K562 (cell line): ENCODE measurements around the gene HMGXB3. TPM values are rescaled to one million over a fixed set of nuclear protein-coding genes. Genes with fewer than 3 reads are reported as not detected.

ENCODE experiments used
- ARID2 ChIP-seq: fragments of 450-650 bp; IDR thresholded peaks from 2 replicates; pipeline ENCODE4 v1.6.1; 2017; ENCODE audit warnings: antibody characterized with exemption, mild to moderate bottlenecking
- CC2D1A ChIP-seq: fragments of 450-650 bp; IDR thresholded peaks from 2 replicates; pipeline ENCODE4 v1.6.1; 2017; ENCODE audit warnings: mild to moderate bottlenecking
- EP400 ChIP-seq: fragments of 450-650 bp; IDR thresholded peaks from 2 replicates; pipeline ENCODE4 v1.6.1; 2017; ENCODE audit warnings: antibody characterized with exemption, mild to moderate bottlenecking, moderate library complexity
- JUND ChIP-seq, 2 experiments: IDR thresholded peaks; 2 replicates in 1 of 2; 3 replicates in 1 of 2; pipeline ENCODE4 v1.6.1; 2011; ENCODE audit warnings: borderline replicate concordance in 2 of 2, low read depth in 2 of 2, low read length in 2 of 2, improper control_type of control experiment in 1 of 2, missing biosample characterization in 1 of 2, missing genetic modification characterization in 1 of 2, missing genetic modification reagents in 1 of 2
- MCM2 ChIP-seq: fragments of 450-650 bp; IDR thresholded peaks from 2 replicates; pipeline ENCODE4 v1.6.1; 2017; ENCODE audit warnings: low read depth, mild to moderate bottlenecking
- MIER1 ChIP-seq: fragments of 450-650 bp; IDR thresholded peaks from 2 replicates; pipeline ENCODE4 v1.6.1; 2016; ENCODE audit warnings: antibody characterized with exemption, mild to moderate bottlenecking, low read depth
- NR4A1 ChIP-seq, 2 experiments: fragments of 250-450 bp in 1 of 2; fragments of 450-650 bp in 1 of 2; sonication (Bioruptor Pico) in 1 of 2; IDR thresholded peaks; 2 replicates each; pipeline versions ENCODE4 v1.4.0 to v1.6.1; 2016 to 2020; ENCODE audit warnings: mild to moderate bottlenecking in 2 of 2, missing compliant biosample characterization in 1 of 2, missing genetic modification characterization in 1 of 2, moderate library complexity in 1 of 2
- POLR3A ChIP-seq: IDR thresholded peaks from 2 replicates; pipeline ENCODE4 v1.6.1; 2011; ENCODE audit warnings: borderline replicate concordance, mild to moderate bottlenecking, moderate library complexity; ENCODE audit not compliant: insufficient read length, insufficient read depth; ENCODE audit errors: extremely low read depth
- RB1 ChIP-seq: fragments of 450-650 bp; IDR thresholded peaks from 2 replicates; pipeline ENCODE4 v1.6.1; 2017; ENCODE audit warnings: low read depth, mild to moderate bottlenecking
- SAFB2 ChIP-seq: fragments of 200-400 bp; formaldehyde crosslinking; IDR thresholded peaks from 2 replicates; pipeline ENCODE4 v1.6.1; 2018; ENCODE audit warnings: borderline replicate concordance, low read length, low read depth, moderate library complexity; ENCODE audit not compliant: severe bottlenecking
- STAG1 ChIP-seq: sonication (generic); formaldehyde crosslinking; IDR thresholded peaks from 2 replicates; pipeline ENCODE4 v1.5.0; 2020; ENCODE audit warnings: missing genetic modification reagents, borderline replicate concordance
- STAT5A ChIP-seq: IDR thresholded peaks from 2 replicates; pipeline ENCODE4 v1.6.1; 2012; ENCODE audit warnings: low read length, inconsistent platforms, borderline replicate concordance
- TSC22D4 ChIP-seq: fragments of 450-650 bp; IDR thresholded peaks from 2 replicates; pipeline ENCODE4 v1.6.1; 2016; ENCODE audit warnings: missing genetic modification characterization, missing biosample characterization, control low read depth
- ZNF121 ChIP-seq: sonication (generic); formaldehyde crosslinking; conservative IDR thresholded peaks from 2 replicates; pipeline ENCODE4 v1.8.0; 2022; ENCODE audit warnings: missing genetic modification reagents
- ZNF24 ChIP-seq: fragments of 450-650 bp; IDR thresholded peaks from 2 replicates; pipeline ENCODE4 v1.6.1; 2016
- polyA plus RNA-seq, 8 experiments: library from polyadenylated mRNA; depleted of rRNA in 4 of 8; stranded (reverse) in 5 of 8; unstranded in 3 of 8; fragments of >200 nt; fragmentation: Nextera tagmentation in 2 of 8; fragmentation: Illumina TruSeq in 1 of 8; extraction: Ambion mirVana in 2 of 8; extraction: Trizol in 1 of 8; gene quantifications; 2 replicates each; pipeline versions ENCODE4 v1.2.1 to v1.2.3, GENCODE V29; 2011 to 2014; ENCODE audit warnings: inconsistent platforms in 1 of 8, missing spikeins in 1 of 8
- total RNA-seq, 7 experiments: library from RNA; depleted of rRNA in 6 of 7; stranded (reverse); fragments of >200 nt in 6 of 7; fragmentation: Illumina TruSeq in 2 of 7; extraction: Trizol in 2 of 7; gene quantifications; 2 replicates each; pipeline versions ENCODE4 v1.2.1 to v1.2.3, GENCODE V29; 2011 to 2021; ENCODE audit warnings: low replicate concordance in 1 of 7
- TF ChIP-seq, protein P1 (sequence below): sonication (generic); formaldehyde crosslinking; IDR thresholded peaks from 2 replicates; pipeline ENCODE4 v1.8.0; 2023; ENCODE audit warnings: mild to moderate bottlenecking, missing genetic modification reagents
- TF ChIP-seq, protein P2 (sequence below): sonication (generic); formaldehyde crosslinking; IDR thresholded peaks from 2 replicates; pipeline ENCODE4 v1.8.1; 2023; ENCODE audit warnings: mild to moderate bottlenecking, missing genetic modification reagents
- TF ChIP-seq, protein P3 (sequence below): fragments of 450-650 bp; IDR thresholded peaks from 2 replicates; pipeline ENCODE4 v1.6.1; 2016; ENCODE audit warnings: borderline replicate concordance

HMGXB3 gene
- total and polyA plus RNA-seq, 9 of the 15 experiments (the other 6 are each of a cell fraction or from before 2014, with no cell fraction given) = 1.8 to 44.1 (median 32.2) TPM

DNA sequence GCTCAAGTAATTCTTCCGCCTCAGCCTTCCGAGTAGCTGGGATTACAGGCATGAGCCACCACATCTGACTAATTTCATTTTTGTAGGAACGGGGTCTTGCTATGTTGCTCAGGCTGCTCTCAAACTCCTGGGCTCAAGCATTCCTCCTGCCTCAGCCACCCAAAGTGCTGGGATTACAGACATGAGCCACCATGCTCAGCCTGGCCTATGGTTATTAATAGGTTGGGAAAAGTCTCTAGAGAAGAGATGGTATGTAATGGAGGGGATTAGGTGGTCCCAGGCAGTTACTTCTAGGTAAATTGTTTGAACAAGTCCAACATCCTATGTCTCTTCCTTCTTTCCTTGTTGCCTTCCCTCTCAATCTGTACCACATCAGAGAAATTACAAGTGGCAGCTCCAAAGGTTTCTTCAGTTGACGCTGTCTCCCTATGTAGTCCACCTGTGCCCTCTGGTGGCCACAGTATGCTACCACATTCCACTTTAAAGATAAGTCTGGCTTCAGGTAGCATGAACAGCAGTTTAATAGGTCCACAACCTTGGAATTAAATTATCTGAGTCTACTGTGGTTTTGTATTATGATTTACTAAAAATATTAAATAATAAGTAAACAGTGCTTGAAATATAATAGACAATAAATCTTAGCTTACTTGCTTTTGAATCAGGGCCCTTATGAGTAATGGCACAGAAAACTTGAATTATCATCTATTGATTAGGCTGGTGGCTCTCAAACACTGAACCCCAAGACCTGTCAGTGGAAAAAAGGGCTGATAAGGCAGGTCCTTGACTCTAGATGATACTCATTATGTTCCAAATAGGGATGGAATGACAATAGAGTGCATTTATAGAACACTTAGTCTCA, 9.8 kb upstream of the HMGXB3 start (continued):
- TF ChIP-seq, protein P1, sequence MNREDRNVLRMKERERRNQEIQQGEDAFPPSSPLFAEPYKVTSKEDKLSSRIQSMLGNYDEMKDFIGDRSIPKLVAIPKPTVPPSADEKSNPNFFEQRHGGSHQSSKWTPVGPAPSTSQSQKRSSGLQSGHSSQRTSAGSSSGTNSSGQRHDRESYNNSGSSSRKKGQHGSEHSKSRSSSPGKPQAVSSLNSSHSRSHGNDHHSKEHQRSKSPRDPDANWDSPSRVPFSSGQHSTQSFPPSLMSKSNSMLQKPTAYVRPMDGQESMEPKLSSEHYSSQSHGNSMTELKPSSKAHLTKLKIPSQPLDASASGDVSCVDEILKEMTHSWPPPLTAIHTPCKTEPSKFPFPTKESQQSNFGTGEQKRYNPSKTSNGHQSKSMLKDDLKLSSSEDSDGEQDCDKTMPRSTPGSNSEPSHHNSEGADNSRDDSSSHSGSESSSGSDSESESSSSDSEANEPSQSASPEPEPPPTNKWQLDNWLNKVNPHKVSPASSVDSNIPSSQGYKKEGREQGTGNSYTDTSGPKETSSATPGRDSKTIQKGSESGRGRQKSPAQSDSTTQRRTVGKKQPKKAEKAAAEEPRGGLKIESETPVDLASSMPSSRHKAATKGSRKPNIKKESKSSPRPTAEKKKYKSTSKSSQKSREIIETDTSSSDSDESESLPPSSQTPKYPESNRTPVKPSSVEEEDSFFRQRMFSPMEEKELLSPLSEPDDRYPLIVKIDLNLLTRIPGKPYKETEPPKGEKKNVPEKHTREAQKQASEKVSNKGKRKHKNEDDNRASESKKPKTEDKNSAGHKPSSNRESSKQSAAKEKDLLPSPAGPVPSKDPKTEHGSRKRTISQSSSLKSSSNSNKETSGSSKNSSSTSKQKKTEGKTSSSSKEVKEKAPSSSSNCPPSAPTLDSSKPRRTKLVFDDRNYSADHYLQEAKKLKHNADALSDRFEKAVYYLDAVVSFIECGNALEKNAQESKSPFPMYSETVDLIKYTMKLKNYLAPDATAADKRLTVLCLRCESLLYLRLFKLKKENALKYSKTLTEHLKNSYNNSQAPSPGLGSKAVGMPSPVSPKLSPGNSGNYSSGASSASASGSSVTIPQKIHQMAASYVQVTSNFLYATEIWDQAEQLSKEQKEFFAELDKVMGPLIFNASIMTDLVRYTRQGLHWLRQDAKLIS (CRISPR knock-in tag) = 0 out of 2 replicates have a peak, but pooled peaks have one; percentile 40
- no peak for TF ChIP-seq ZNF24
- no peak for TF ChIP-seq JUND (IDR thresholded peaks at IDR 0.05; ENCODE audit: borderline replicate concordance, low read depth, low read length)
- TF ChIP-seq JUND (tag; IDR thresholded peaks at IDR 0.05; ENCODE audit: borderline replicate concordance, low read depth, low read length) = no peak; the same call in 2 of the 3 replicates
- peak; percentile 70; the same call in 1 of the 2 replicates for TF ChIP-seq ARID2
- TF ChIP-seq CC2D1A = peak; percentile 35; the same call in 1 of the 2 replicates
- TF ChIP-seq, protein P2, sequence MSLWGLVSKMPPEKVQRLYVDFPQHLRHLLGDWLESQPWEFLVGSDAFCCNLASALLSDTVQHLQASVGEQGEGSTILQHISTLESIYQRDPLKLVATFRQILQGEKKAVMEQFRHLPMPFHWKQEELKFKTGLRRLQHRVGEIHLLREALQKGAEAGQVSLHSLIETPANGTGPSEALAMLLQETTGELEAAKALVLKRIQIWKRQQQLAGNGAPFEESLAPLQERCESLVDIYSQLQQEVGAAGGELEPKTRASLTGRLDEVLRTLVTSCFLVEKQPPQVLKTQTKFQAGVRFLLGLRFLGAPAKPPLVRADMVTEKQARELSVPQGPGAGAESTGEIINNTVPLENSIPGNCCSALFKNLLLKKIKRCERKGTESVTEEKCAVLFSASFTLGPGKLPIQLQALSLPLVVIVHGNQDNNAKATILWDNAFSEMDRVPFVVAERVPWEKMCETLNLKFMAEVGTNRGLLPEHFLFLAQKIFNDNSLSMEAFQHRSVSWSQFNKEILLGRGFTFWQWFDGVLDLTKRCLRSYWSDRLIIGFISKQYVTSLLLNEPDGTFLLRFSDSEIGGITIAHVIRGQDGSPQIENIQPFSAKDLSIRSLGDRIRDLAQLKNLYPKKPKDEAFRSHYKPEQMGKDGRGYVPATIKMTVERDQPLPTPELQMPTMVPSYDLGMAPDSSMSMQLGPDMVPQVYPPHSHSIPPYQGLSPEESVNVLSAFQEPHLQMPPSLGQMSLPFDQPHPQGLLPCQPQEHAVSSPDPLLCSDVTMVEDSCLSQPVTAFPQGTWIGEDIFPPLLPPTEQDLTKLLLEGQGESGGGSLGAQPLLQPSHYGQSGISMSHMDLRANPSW (CRISPR knock-in tag) = no peak
- TF ChIP-seq, protein P3, sequence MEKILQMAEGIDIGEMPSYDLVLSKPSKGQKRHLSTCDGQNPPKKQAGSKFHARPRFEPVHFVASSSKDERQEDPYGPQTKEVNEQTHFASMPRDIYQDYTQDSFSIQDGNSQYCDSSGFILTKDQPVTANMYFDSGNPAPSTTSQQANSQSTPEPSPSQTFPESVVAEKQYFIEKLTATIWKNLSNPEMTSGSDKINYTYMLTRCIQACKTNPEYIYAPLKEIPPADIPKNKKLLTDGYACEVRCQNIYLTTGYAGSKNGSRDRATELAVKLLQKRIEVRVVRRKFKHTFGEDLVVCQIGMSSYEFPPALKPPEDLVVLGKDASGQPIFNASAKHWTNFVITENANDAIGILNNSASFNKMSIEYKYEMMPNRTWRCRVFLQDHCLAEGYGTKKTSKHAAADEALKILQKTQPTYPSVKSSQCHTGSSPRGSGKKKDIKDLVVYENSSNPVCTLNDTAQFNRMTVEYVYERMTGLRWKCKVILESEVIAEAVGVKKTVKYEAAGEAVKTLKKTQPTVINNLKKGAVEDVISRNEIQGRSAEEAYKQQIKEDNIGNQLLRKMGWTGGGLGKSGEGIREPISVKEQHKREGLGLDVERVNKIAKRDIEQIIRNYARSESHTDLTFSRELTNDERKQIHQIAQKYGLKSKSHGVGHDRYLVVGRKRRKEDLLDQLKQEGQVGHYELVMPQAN = no peak
- no peak for TF ChIP-seq MIER1
- TF ChIP-seq RB1 = peak; percentile 49; the same call in 1 of the 2 replicates
- TF ChIP-seq EP400 = no peak
- no peak for TF ChIP-seq NR4A1 (CRISPR knock-in tag; IDR thresholded peaks at IDR 0.05)
- no peak for TF ChIP-seq NR4A1 (tag; IDR thresholded peaks at IDR 0.05)
- no peak for TF ChIP-seq MCM2
- no peak for TF ChIP-seq SAFB2
- no peak for TF ChIP-seq POLR3A
- TF ChIP-seq STAG1 (CRISPR knock-in tag) = peak; percentile 80; the same call in 1 of the 2 replicates
- no peak for TF ChIP-seq ZNF121 (CRISPR knock-in tag)
- TF ChIP-seq TSC22D4 (tag) = no peak
- TF ChIP-seq STAT5A = no peak
